ENCODE data around the gene BRAF.

GRCh38 chr7:140873434-140873833 is 51.3 kb downstream of the BRAF start:
- TF ChIP-seq, protein P1, sequence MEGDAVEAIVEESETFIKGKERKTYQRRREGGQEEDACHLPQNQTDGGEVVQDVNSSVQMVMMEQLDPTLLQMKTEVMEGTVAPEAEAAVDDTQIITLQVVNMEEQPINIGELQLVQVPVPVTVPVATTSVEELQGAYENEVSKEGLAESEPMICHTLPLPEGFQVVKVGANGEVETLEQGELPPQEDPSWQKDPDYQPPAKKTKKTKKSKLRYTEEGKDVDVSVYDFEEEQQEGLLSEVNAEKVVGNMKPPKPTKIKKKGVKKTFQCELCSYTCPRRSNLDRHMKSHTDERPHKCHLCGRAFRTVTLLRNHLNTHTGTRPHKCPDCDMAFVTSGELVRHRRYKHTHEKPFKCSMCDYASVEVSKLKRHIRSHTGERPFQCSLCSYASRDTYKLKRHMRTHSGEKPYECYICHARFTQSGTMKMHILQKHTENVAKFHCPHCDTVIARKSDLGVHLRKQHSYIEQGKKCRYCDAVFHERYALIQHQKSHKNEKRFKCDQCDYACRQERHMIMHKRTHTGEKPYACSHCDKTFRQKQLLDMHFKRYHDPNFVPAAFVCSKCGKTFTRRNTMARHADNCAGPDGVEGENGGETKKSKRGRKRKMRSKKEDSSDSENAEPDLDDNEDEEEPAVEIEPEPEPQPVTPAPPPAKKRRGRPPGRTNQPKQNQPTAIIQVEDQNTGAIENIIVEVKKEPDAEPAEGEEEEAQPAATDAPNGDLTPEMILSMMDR (IDR thresholded peaks at IDR 0.05): no peak
- TF ChIP-seq POLR2A (IDR thresholded peaks at IDR 0.05): no peak

Measured in right lobe of liver (tissue), 4 donors.